SK-N-MC (cell line): Measurements from ENCODE around the gene ATRNL1.

Experiments
- EZH2 ChIP-seq: fragments of 200-600 bp; sonication (generic); IDR thresholded peaks from one replicate; pipeline ENCODE4 v1.6.1; 2017; ENCODE audit warnings: antibody characterized with exemption
- POLR2AphosphoS5 ChIP-seq: IDR thresholded peaks from 2 replicates; pipeline ENCODE4 v1.6.1; 2012; ENCODE audit warnings: mild to moderate bottlenecking, low read depth, low read length, borderline replicate concordance

- TF ChIP-seq EZH2 (no peak), POLR2AphosphoS5 (no peak)
These were observed 650.9 kb downstream of the ATRNL1 start for GRCh38 chr10:115744089-115744488.
